GM18951 (cell line): ENCODE results near the gene TXLNA.

Experiments
- POLR2A ChIP-seq: IDR thresholded peaks from 4 replicates; pipeline ENCODE4 v1.6.1; 2011; ENCODE audit warnings: mild to moderate bottlenecking; ENCODE audit not compliant: insufficient read length, insufficient read depth; ENCODE audit errors: extremely low read depth
- in situ Hi-C: fragments of 300-500 bp; cut with MboI; formaldehyde crosslinking; loops from one replicate; pipeline ENCODE4 v1.12.0; 2022; ENCODE audit warnings: low sequenced_read_pairs, mixed read lengths, inconsistent platforms; ENCODE audit not compliant: unreplicated experiment

The TXLNA gene

GRCh38 chr1:32195531-32195930, 16.1 kb downstream of the TXLNA start:
- in situ Hi-C loops: no loop called here

GRCh38 chr1:32195972-32196823, 16.7 kb downstream of the TXLNA start:
- in situ Hi-C loops: no loop called here
- no peak for TF ChIP-seq POLR2A

More at GRCh38 chr1:32195531-32195930, 16.1 kb downstream of the TXLNA start:
- no peak for TF ChIP-seq POLR2A

- TF ChIP-seq POLR2A: no peak
- in situ Hi-C loops: no loop called here
Observed at GRCh38 chr1:32197074-32197473, 17.6 kb downstream of the TXLNA start.

- in situ Hi-C loops: no loop called here
- no peak for TF ChIP-seq POLR2A
Observed at GRCh38 chr1:32197837-32198236, 18.4 kb downstream of the TXLNA start.

- TF ChIP-seq POLR2A: no peak
- in situ Hi-C loops: no loop called here
Observed at GRCh38 chr1:32198237-32199042, 19.0 kb downstream of the TXLNA start.

GRCh38 chr1:32199043-32199716, 19.7 kb downstream of the TXLNA start:
- in situ Hi-C loops: no loop called here
- TF ChIP-seq POLR2A: peak; percentile 22

GRCh38 chr1:32199717-32200072, 20.2 kb downstream of the TXLNA start:
- in situ Hi-C loops: no loop called here
- no peak for TF ChIP-seq POLR2A

- peak; percentile 23 for TF ChIP-seq POLR2A
- in situ Hi-C loops: no loop called here
Observed at GRCh38 chr1:32200226-32201010, 20.9 kb downstream of the TXLNA start, which contains the start of gene CCDC28B. Gene CCDC28B (plus strand): TSS chr1:32200595. CDS start chr1:32201936, 1,341 bp downstream.

GRCh38 chr1:32201011-32201855, 21.8 kb downstream of the TXLNA start:
- peak; percentile 26 for TF ChIP-seq POLR2A
- in situ Hi-C loops: no loop called here

GRCh38 chr1:32204943-32205361, 25.5 kb downstream of the TXLNA start:
- in situ Hi-C loops: no loop called here
- no peak for TF ChIP-seq POLR2A

- TF ChIP-seq POLR2A: peak; percentile 85
- in situ Hi-C loops: no loop called here
Observed at GRCh38 chr1:32205401-32206370, 26.2 kb downstream of the TXLNA start, which contains the start of gene IQCC. Gene IQCC (plus strand): TSS chr1:32205671. CDS start chr1:32205682, 11 bp downstream.
